ENCODE results near the gene CBX7.
A peak's percentile ranks its signal among the peaks of the same experiment; 100 is the strongest.

The CBX7 gene

GRCh38 chr22:39128508-39128907 is 24.0 kb downstream of the CBX7 start:
- H3K27me3 ChIP-seq (ENCODE audit: control insufficient read depth in 3 of 3, insufficient read depth in 3 of 3, low read depth in 1 of 3, low read length in 3 of 3) = peaks cover 0 to 2% (median 0%) of the 10 kb centered on the region in 3 experiments
- peak overlapping the region; percentile 88 for H2AK5ac ChIP-seq (ENCODE audit: low read depth, low read length)
- no peak overlapping the region for H2BK12ac ChIP-seq (ENCODE audit: low read length)
- peak overlapping the region; percentile 45 for H2BK120ac ChIP-seq (ENCODE audit: low read depth, low read length)
- peak overlapping the region; percentile 20 for H3K18ac ChIP-seq (ENCODE audit: low read length)
- peaks cover 5 to 6% of the 10 kb centered on the region in 2 donors for H3K9me3 ChIP-seq (replicated peaks in 1 of 2; ENCODE audit: control insufficient read depth in 2 of 2, insufficient read depth in 1 of 2, low read depth in 1 of 2, low read length in 2 of 2)
- H2BK5ac ChIP-seq (ENCODE audit: low read length) = no peak overlapping the region
- H2AFZ ChIP-seq (ENCODE audit: low read length) = no peak overlapping the region
- H3K4me3 ChIP-seq (ENCODE audit: low read length in 2 of 2) = no peak overlapping the region
- H4K91ac ChIP-seq (ENCODE audit: low read depth, low read length, poor library complexity) = no peak overlapping the region
- H3K79me1 ChIP-seq (ENCODE audit: low read depth, low read length) = no peaks in the 10 kb centered on the region
- H3K27ac ChIP-seq (replicated peaks; ENCODE audit: low read length) = no peak overlapping the region
- no peak overlapping the region for H3K4me2 ChIP-seq (ENCODE audit: insufficient read depth, low read length, poor library complexity, severe bottlenecking)
- H2BK15ac ChIP-seq (ENCODE audit: low read length) = peak overlapping the region; percentile 78
- no peak overlapping the region for H4K8ac ChIP-seq (ENCODE audit: low read depth, low read length)
- no peaks in the 10 kb centered on the region for H3K36me3 ChIP-seq (replicated peaks in 1 of 2; ENCODE audit: control insufficient read depth in 2 of 2, insufficient read depth in 2 of 2, low read length in 2 of 2)
- H3K9ac ChIP-seq (ENCODE audit: low read depth, low read length, poor library complexity) = no peak overlapping the region
- H3K4ac ChIP-seq (ENCODE audit: low read length) = no peak overlapping the region
- WGBS, 2 donors (ENCODE audit: extremely low coverage in 2 of 2, insufficient read length in 2 of 2, insufficient replicate concordance in 1 of 2) = no CpG with 5 or more reads among the region's 6 CpGs
- H3K14ac ChIP-seq (ENCODE audit: low read length) = no peak overlapping the region
- DNase-seq (ENCODE audit: low spot score) = no peak
- peaks cover 36 to 50% of the 10 kb centered on the region in 2 donors for H3K4me1 ChIP-seq (ENCODE audit: control insufficient read depth in 2 of 2, insufficient read depth in 1 of 2, low read depth in 1 of 2, low read length in 2 of 2)
- no peak overlapping the region for H3K23ac ChIP-seq (ENCODE audit: low read depth, low read length, poor library complexity)

- Histone ChIP-seq H3K4me2 (ENCODE audit: insufficient read depth, low read length, poor library complexity, severe bottlenecking) (no peak overlapping the region), H3K14ac (ENCODE audit: low read length) (no peak overlapping the region), H3K79me1 (ENCODE audit: low read depth, low read length) (no peaks in the 10 kb centered on the region), H3K27me3 (ENCODE audit: control insufficient read depth in 3 of 3, insufficient read depth in 3 of 3, low read depth in 1 of 3, low read length in 3 of 3) (peaks cover 0 to 2% (median 0%) of the 10 kb centered on the region in 3 experiments), H2BK5ac (ENCODE audit: low read length) (no peak overlapping the region), H3K18ac (ENCODE audit: low read length) (no peak overlapping the region), H3K9ac (ENCODE audit: low read depth, low read length, poor library complexity) (no peak overlapping the region), H3K4me1 (ENCODE audit: control insufficient read depth in 2 of 2, insufficient read depth in 1 of 2, low read depth in 1 of 2, low read length in 2 of 2) (peaks cover 22 to 32% of the 10 kb centered on the region in 2 donors), H4K8ac (ENCODE audit: low read depth, low read length) (no peak overlapping the region), H3K23ac (ENCODE audit: low read depth, low read length, poor library complexity) (no peak overlapping the region), H3K4me3 (ENCODE audit: low read length in 2 of 2) (no peak overlapping the region), H2BK15ac (ENCODE audit: low read length) (peak overlapping the region; percentile 55), H3K36me3 (replicated peaks in 1 of 2; ENCODE audit: control insufficient read depth in 2 of 2, insufficient read depth in 2 of 2, low read length in 2 of 2) (no peaks in the 10 kb centered on the region), H3K27ac (replicated peaks; ENCODE audit: low read length) (no peak overlapping the region), H4K91ac (ENCODE audit: low read depth, low read length, poor library complexity) (no peak overlapping the region), H2AK5ac (ENCODE audit: low read depth, low read length) (no peak overlapping the region), H3K4ac (ENCODE audit: low read length) (no peak overlapping the region), H2AFZ (ENCODE audit: low read length) (no peak overlapping the region), H3K9me3 (replicated peaks in 1 of 2; ENCODE audit: control insufficient read depth in 2 of 2, insufficient read depth in 1 of 2, low read depth in 1 of 2, low read length in 2 of 2) (peaks cover 5 to 6% of the 10 kb centered on the region in 2 donors), H2BK120ac (ENCODE audit: low read depth, low read length) (no peak overlapping the region), H2BK12ac (ENCODE audit: low read length) (peak overlapping the region; percentile 30)
- no peak for DNase-seq (ENCODE audit: low spot score)
- WGBS, 2 donors (ENCODE audit: extremely low coverage in 2 of 2, insufficient read length in 2 of 2, insufficient replicate concordance in 1 of 2) = no CpG with 5 or more reads among the region's 5 CpGs
Measured at GRCh38 chr22:39125622-39126021, 26.9 kb downstream of the CBX7 start.

- H3K9ac ChIP-seq (ENCODE audit: low read depth, low read length, poor library complexity) = no peak overlapping the region
- peaks cover 11 to 17% of the 10 kb centered on the region in 2 donors for H3K4me1 ChIP-seq (ENCODE audit: control insufficient read depth in 2 of 2, insufficient read depth in 1 of 2, low read depth in 1 of 2, low read length in 2 of 2)
- no peaks in the 10 kb centered on the region for H3K36me3 ChIP-seq (replicated peaks in 1 of 2; ENCODE audit: control insufficient read depth in 2 of 2, insufficient read depth in 2 of 2, low read length in 2 of 2)
- peak overlapping the region; percentile 82 for H2BK120ac ChIP-seq (ENCODE audit: low read depth, low read length)
- peak overlapping the region; percentile 73 for H2BK12ac ChIP-seq (ENCODE audit: low read length)
- peak overlapping the region; percentile 94 for H2BK5ac ChIP-seq (ENCODE audit: low read length)
- peak overlapping the region; percentile 86 for H3K23ac ChIP-seq (ENCODE audit: low read depth, low read length, poor library complexity)
- peak overlapping the region; percentile 71 for H2BK15ac ChIP-seq (ENCODE audit: low read length)
- peak overlapping the region; percentile 63 for H3K14ac ChIP-seq (ENCODE audit: low read length)
- H2AFZ ChIP-seq (ENCODE audit: low read length) = peak overlapping the region; percentile 92
- H3K27ac ChIP-seq (replicated peaks; ENCODE audit: low read length) = peak overlapping the region; percentile 76
- no peak overlapping the region for H3K4me2 ChIP-seq (ENCODE audit: insufficient read depth, low read length, poor library complexity, severe bottlenecking)
- peaks cover 0 to 2% (median 0%) of the 10 kb centered on the region in 3 experiments for H3K27me3 ChIP-seq (ENCODE audit: control insufficient read depth in 3 of 3, insufficient read depth in 3 of 3, low read depth in 1 of 3, low read length in 3 of 3)
- WGBS, 2 donors (ENCODE audit: extremely low coverage in 2 of 2, insufficient read length in 2 of 2, insufficient replicate concordance in 1 of 2) = no CpG with 5 or more reads among the region's 33 CpGs
- no peaks in the 10 kb centered on the region for H3K79me1 ChIP-seq (ENCODE audit: low read depth, low read length)
- H3K18ac ChIP-seq (ENCODE audit: low read length) = peak overlapping the region; percentile 96
- peak overlapping the region; percentile 75 for H4K91ac ChIP-seq (ENCODE audit: low read depth, low read length, poor library complexity)
- H4K8ac ChIP-seq (ENCODE audit: low read depth, low read length) = no peak overlapping the region
- no peak overlapping the region for H3K4me3 ChIP-seq (ENCODE audit: low read length in 2 of 2)
- H2AK5ac ChIP-seq (ENCODE audit: low read depth, low read length) = peak overlapping the region; percentile 80
- no peak overlapping the region for H3K4ac ChIP-seq (ENCODE audit: low read length)
- peaks cover 5 to 6% of the 10 kb centered on the region in 2 donors for H3K9me3 ChIP-seq (replicated peaks in 1 of 2; ENCODE audit: control insufficient read depth in 2 of 2, insufficient read depth in 1 of 2, low read depth in 1 of 2, low read length in 2 of 2)
- DNase-seq (ENCODE audit: low spot score) = no peak
Measured at GRCh38 chr22:39123751-39124581, 28.5 kb downstream of the CBX7 start.

GRCh38 chr22:39122772-39123470 is 29.6 kb downstream of the CBX7 start:
- Histone ChIP-seq H2AFZ (ENCODE audit: low read length) (no peak overlapping the region), H3K4ac (ENCODE audit: low read length) (no peak overlapping the region), H3K14ac (ENCODE audit: low read length) (peak overlapping the region; percentile 39), H3K27ac (replicated peaks; ENCODE audit: low read length) (no peak overlapping the region), H2BK120ac (ENCODE audit: low read depth, low read length) (peak overlapping the region; percentile 76), H3K18ac (ENCODE audit: low read length) (peak overlapping the region; percentile 91), H2BK12ac (ENCODE audit: low read length) (peak overlapping the region; percentile 67), H2BK15ac (ENCODE audit: low read length) (peak overlapping the region; percentile 87), H3K4me1 (ENCODE audit: control insufficient read depth in 2 of 2, insufficient read depth in 1 of 2, low read depth in 1 of 2, low read length in 2 of 2) (peaks cover 11 to 12% of the 10 kb centered on the region in 2 donors), H3K36me3 (replicated peaks in 1 of 2; ENCODE audit: control insufficient read depth in 2 of 2, insufficient read depth in 2 of 2, low read length in 2 of 2) (no peaks in the 10 kb centered on the region), H3K9me3 (replicated peaks in 1 of 2; ENCODE audit: control insufficient read depth in 2 of 2, insufficient read depth in 1 of 2, low read depth in 1 of 2, low read length in 2 of 2) (no peaks in the 10 kb centered on the region), H2AK5ac (ENCODE audit: low read depth, low read length) (peak overlapping the region; percentile 87), H4K91ac (ENCODE audit: low read depth, low read length, poor library complexity) (no peak overlapping the region), H3K9ac (ENCODE audit: low read depth, low read length, poor library complexity) (no peak overlapping the region), H3K4me3 (ENCODE audit: low read length in 2 of 2) (no peak overlapping the region), H4K8ac (ENCODE audit: low read depth, low read length) (no peak overlapping the region), H3K79me1 (ENCODE audit: low read depth, low read length) (no peaks in the 10 kb centered on the region), H3K23ac (ENCODE audit: low read depth, low read length, poor library complexity) (no peak overlapping the region), H3K27me3 (ENCODE audit: control insufficient read depth in 3 of 3, insufficient read depth in 3 of 3, low read depth in 1 of 3, low read length in 3 of 3) (no peaks in the 10 kb centered on the region), H2BK5ac (ENCODE audit: low read length) (peak overlapping the region; percentile 94), H3K4me2 (ENCODE audit: insufficient read depth, low read length, poor library complexity, severe bottlenecking) (no peak overlapping the region)
- no peak for DNase-seq (ENCODE audit: low spot score)
- no CpG with 5 or more reads among the region's 17 CpGs for whole genome bisulfite sequencing, 2 donors (ENCODE audit: extremely low coverage in 2 of 2, insufficient read length in 2 of 2, insufficient replicate concordance in 1 of 2)
